Osteocyte (in vitro differentiated cells): ENCODE measurements around the gene FRMD4B. TPM values are rescaled to one million over a fixed set of nuclear protein-coding genes. Genes with fewer than 3 reads are reported as not detected.

Experiments
- DNase-seq: peaks from one replicate; pipeline ENCODE4 v3.0.0; 2021; ENCODE audit warnings: mixed read lengths; ENCODE audit not compliant: unreplicated experiment; ENCODE audit errors: extremely low spot score
- H3K27ac Mint-ChIP-seq: one replicate; pipeline ENCODE4 v1.8.0; 2021; ENCODE audit warnings: mild to moderate bottlenecking, mixed read lengths; ENCODE audit not compliant: unreplicated experiment
- H3K27me3 Mint-ChIP-seq: one replicate; pipeline ENCODE4 v1.8.0; 2021; ENCODE audit warnings: mixed read lengths; ENCODE audit not compliant: unreplicated experiment
- H3K36me3 Mint-ChIP-seq: one replicate; pipeline ENCODE4 v1.8.0; 2021; ENCODE audit warnings: mixed read lengths; ENCODE audit not compliant: unreplicated experiment
- H3K4me1 Mint-ChIP-seq: one replicate; pipeline ENCODE4 v1.8.0; 2021; ENCODE audit warnings: mixed read lengths; ENCODE audit not compliant: unreplicated experiment
- H3K4me3 Mint-ChIP-seq: one replicate; pipeline ENCODE4 v1.8.0; 2021; ENCODE audit warnings: mild to moderate bottlenecking, moderate library complexity, mixed read lengths; ENCODE audit not compliant: unreplicated experiment
- H3K9me3 Mint-ChIP-seq: one replicate; pipeline ENCODE4 v1.8.0; 2021; ENCODE audit warnings: mixed read lengths; ENCODE audit not compliant: unreplicated experiment
- CTCF ChIP-seq: fragments of 200-600 bp; sonication (generic); IDR thresholded peaks from 2 replicates; pipeline ENCODE4 v1.5.0; 2021; ENCODE audit warnings: antibody characterized with exemption, mild to moderate bottlenecking, moderate library complexity
- total RNA-seq: library from RNA; stranded (reverse); gene quantifications from 2 replicates; pipeline ENCODE4 v1.2.1, GENCODE V29; 2021

Gene FRMD4B
- total RNA-seq, 1 donor from 2014 or later = 1.3 TPM

GRCh38 chr3:69322158-69322509 is 63.8 kb downstream of the FRMD4B start:
- H3K4me3 Mint-ChIP-seq = no peak overlapping the region
- no peaks in the 10 kb centered on the region for H3K36me3 Mint-ChIP-seq
- no peak for DNase-seq
- H3K9me3 Mint-ChIP-seq = no peaks in the 10 kb centered on the region
- no peak overlapping the region for H3K27ac Mint-ChIP-seq
- H3K27me3 Mint-ChIP-seq = no peaks in the 10 kb centered on the region
- no peak for TF ChIP-seq CTCF
- peaks cover 13% of the 10 kb centered on the region for H3K4me1 Mint-ChIP-seq

- no peaks in the 10 kb centered on the region for H3K9me3 Mint-ChIP-seq
- no peaks in the 10 kb centered on the region for H3K36me3 Mint-ChIP-seq
- H3K4me1 Mint-ChIP-seq = peaks cover 7% of the 10 kb centered on the region
- no peak for DNase-seq
- no peak overlapping the region for H3K27ac Mint-ChIP-seq
- H3K27me3 Mint-ChIP-seq = no peaks in the 10 kb centered on the region
- no peak overlapping the region for H3K4me3 Mint-ChIP-seq
- no peak for TF ChIP-seq CTCF
These were observed 64.4 kb downstream of the FRMD4B start for GRCh38 chr3:69321301-69322157.

GRCh38 chr3:69320871-69321271 is 65.0 kb downstream of the FRMD4B start:
- TF ChIP-seq CTCF = no peak
- H3K27ac Mint-ChIP-seq = no peak overlapping the region
- H3K4me1 Mint-ChIP-seq = peaks cover 4% of the 10 kb centered on the region
- H3K27me3 Mint-ChIP-seq = no peaks in the 10 kb centered on the region
- H3K36me3 Mint-ChIP-seq = no peaks in the 10 kb centered on the region
- H3K4me3 Mint-ChIP-seq = no peak overlapping the region
- no peaks in the 10 kb centered on the region for H3K9me3 Mint-ChIP-seq
- DNase-seq = no peak

- H3K36me3 Mint-ChIP-seq = no peaks in the 10 kb centered on the region
- TF ChIP-seq CTCF = no peak
- H3K9me3 Mint-ChIP-seq = no peaks in the 10 kb centered on the region
- DNase-seq = no peak
- H3K27ac Mint-ChIP-seq = no peak overlapping the region
- H3K4me3 Mint-ChIP-seq = no peak overlapping the region
- peaks cover 4% of the 10 kb centered on the region for H3K4me1 Mint-ChIP-seq
- H3K27me3 Mint-ChIP-seq = no peaks in the 10 kb centered on the region
These were observed 66.2 kb downstream of the FRMD4B start for GRCh38 chr3:69319652-69320051.

- no peaks in the 10 kb centered on the region for H3K9me3 Mint-ChIP-seq
- no peak overlapping the region for H3K4me3 Mint-ChIP-seq
- no peaks in the 10 kb centered on the region for H3K27me3 Mint-ChIP-seq
- H3K4me1 Mint-ChIP-seq = peaks cover 4% of the 10 kb centered on the region
- no peaks in the 10 kb centered on the region for H3K36me3 Mint-ChIP-seq
- no peak for DNase-seq
- no peak for TF ChIP-seq CTCF
- H3K27ac Mint-ChIP-seq = no peak overlapping the region
These were observed 67.5 kb downstream of the FRMD4B start for GRCh38 chr3:69318410-69318809.
